Neural cell (in vitro differentiated cells): ENCODE measurements around the gene PNPLA7. TPM values are rescaled to one million over a fixed set of nuclear protein-coding genes. Genes with fewer than 3 reads are reported as not detected.
"Not testable (repeated sequence)": the region's sequence is repeated elsewhere in the genome, so short reads cannot be mapped to it uniquely, and the experiment has no call there.

Experiments used
- H2AFZ ChIP-seq: fragments of 200-600, 300-800 bp; sonication (generic), shearing (Covaris generic); 2 replicates; pipeline ENCODE4 v1.6.0; 2014; ENCODE audit warnings: low read depth, mild to moderate bottlenecking, antibody characterized with exemption, low read length, moderate library complexity
- H3F3A ChIP-seq: fragments of 200-600 bp; shearing (Covaris generic); 2 replicates; pipeline ENCODE4 v1.6.1; 2016; ENCODE audit warnings: mild to moderate bottlenecking, moderate library complexity, mixed read lengths, antibody characterized with exemption, low read length; ENCODE audit not compliant: insufficient read depth, poor library complexity, severe bottlenecking
- H3K27ac ChIP-seq: fragments of 200-600, 300-800 bp; sonication (generic), shearing (Covaris generic); 2 replicates; pipeline ENCODE4 v1.5.1; 2014; ENCODE audit warnings: mild to moderate bottlenecking, low read length, moderate library complexity
- H3K27me3 ChIP-seq: fragments of 300-800, 200-600 bp; sonication (generic), shearing (Covaris generic); 2 replicates; pipeline ENCODE4 v1.6.0; 2014; ENCODE audit warnings: mild to moderate bottlenecking, low read depth, low read length, moderate library complexity; ENCODE audit not compliant: insufficient read depth
- H3K36me3 ChIP-seq: fragments of 300-800, 200-600 bp; sonication (generic), shearing (Covaris generic); 2 replicates; pipeline ENCODE4 v1.5.1; 2014; ENCODE audit warnings: mild to moderate bottlenecking, antibody characterized with exemption, low read length, moderate library complexity; ENCODE audit not compliant: insufficient read depth
- H3K4me2 ChIP-seq: fragments of 300-800, 200-600 bp; sonication (generic), shearing (Covaris generic); 2 replicates; pipeline ENCODE4 v1.6.0; 2014; ENCODE audit warnings: mild to moderate bottlenecking, low read length
- H3K4me3 ChIP-seq: fragments of 300-800, 200-600 bp; sonication (generic), shearing (Covaris generic); 2 replicates; pipeline ENCODE4 v1.5.1; 2014; ENCODE audit warnings: mild to moderate bottlenecking, low read length, moderate library complexity
- H3K79me2 ChIP-seq: fragments of 200-600 bp; shearing (Covaris generic); replicated peaks from 2 replicates; pipeline ENCODE4 v1.6.0; 2014; ENCODE audit warnings: mild to moderate bottlenecking, low read length, moderate library complexity; ENCODE audit not compliant: insufficient read depth
- H3K9ac ChIP-seq: fragments of 300-800, 200-600 bp; sonication (generic), shearing (Covaris generic); 2 replicates; pipeline ENCODE4 v1.6.1; 2016; ENCODE audit warnings: mild to moderate bottlenecking, low read length, mixed read lengths
- H3K9me2 ChIP-seq: fragments of 200-600 bp; shearing (Covaris generic); 2 replicates; pipeline ENCODE4 v1.6.1; 2016; ENCODE audit warnings: mild to moderate bottlenecking, low read length, mixed read lengths; ENCODE audit not compliant: insufficient read depth
- H3K9me3 ChIP-seq: fragments of 200-600, 300-800 bp; sonication (generic), shearing (Covaris generic); 2 replicates; pipeline ENCODE4 v1.6.1; 2016; ENCODE audit warnings: mild to moderate bottlenecking, mixed run types, low read length, moderate library complexity, mixed read lengths
- H4K20me1 ChIP-seq: fragments of 200-600 bp; shearing (Covaris generic); 2 replicates; pipeline ENCODE4 v1.6.1; 2016; ENCODE audit warnings: mild to moderate bottlenecking, mixed run types; ENCODE audit not compliant: insufficient read depth
- CTCF ChIP-seq: fragments of 450-650 bp; IDR thresholded peaks from 2 replicates; pipeline ENCODE4 v1.5.1; 2014; ENCODE audit warnings: antibody characterized with exemption, mild to moderate bottlenecking, moderate library complexity; ENCODE audit not compliant: poor library complexity, severe bottlenecking
- EP300 ChIP-seq: fragments of 450-650 bp; conservative IDR thresholded peaks from 2 replicates; pipeline ENCODE4 v1.6.1; 2014; ENCODE audit warnings: antibody characterized with exemption, mild to moderate bottlenecking, moderate library complexity; ENCODE audit not compliant: poor library complexity, severe bottlenecking
- EZH2 ChIP-seq: fragments of 200-600, 300-800 bp; shearing (Covaris generic), sonication (generic); IDR thresholded peaks from 2 replicates; pipeline ENCODE4 v1.6.1; 2014; ENCODE audit warnings: antibody characterized with exemption, low read length, borderline replicate concordance, mild to moderate bottlenecking; ENCODE audit not compliant: insufficient read depth, poor library complexity, severe bottlenecking
- MXI1 ChIP-seq: fragments of 450-650 bp; conservative IDR thresholded peaks from 2 replicates; pipeline ENCODE4 v1.6.1; 2014; ENCODE audit warnings: antibody characterized with exemption, mild to moderate bottlenecking; ENCODE audit not compliant: poor library complexity, severe bottlenecking
- POLR2AphosphoS5 ChIP-seq: IDR thresholded peaks from 2 replicates; pipeline ENCODE4 v1.6.1; 2012
- RAD21 ChIP-seq: fragments of 450-650 bp; conservative IDR thresholded peaks from 2 replicates; pipeline ENCODE4 v1.6.1; 2014; ENCODE audit warnings: antibody characterized with exemption, mild to moderate bottlenecking, moderate library complexity
- REST ChIP-seq: IDR thresholded peaks from 2 replicates; pipeline ENCODE4 v1.6.1; 2012; ENCODE audit warnings: borderline replicate concordance
- SMC3 ChIP-seq: fragments of 450-650 bp; conservative IDR thresholded peaks from 2 replicates; pipeline ENCODE4 v1.6.1; 2014; ENCODE audit warnings: antibody characterized with exemption, mild to moderate bottlenecking, moderate library complexity; ENCODE audit not compliant: poor library complexity
- TAF1 ChIP-seq: IDR thresholded peaks from 2 replicates; pipeline ENCODE4 v1.6.1; 2012; ENCODE audit warnings: low read depth
- polyA plus RNA-seq: library from polyadenylated mRNA; depleted of rRNA; stranded (reverse); fragments of >200 nt; gene quantifications from 2 replicates; pipeline ENCODE4 v1.2.3, GENCODE V29; 2014

The PNPLA7 gene
- polyA plus RNA-seq, 1 donor from 2014 or later: 0.72 TPM

DNA sequence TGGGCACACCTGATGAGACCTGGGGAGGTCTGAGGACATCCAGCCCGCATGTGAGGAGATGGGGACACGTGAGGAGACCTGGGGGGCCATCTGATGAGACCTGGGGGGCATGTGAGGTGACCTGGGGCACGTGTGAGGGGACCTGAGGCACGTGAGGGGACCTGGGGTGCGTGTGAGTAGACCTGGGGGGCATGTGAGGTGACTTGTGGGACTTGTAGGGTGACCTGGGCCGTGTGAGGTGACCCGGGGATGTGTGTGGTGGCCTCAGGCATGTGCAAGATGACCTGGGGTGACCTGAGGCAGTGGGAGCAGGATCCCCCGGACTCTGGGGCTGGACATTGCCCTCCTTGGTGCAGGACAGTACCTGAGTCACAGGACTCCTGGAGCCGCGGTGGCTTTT lies 30.6 kb downstream of the PNPLA7 start:
- Histone ChIP-seq H3K4me2 (no peak overlapping the region), H3K9me2 (no peaks in the 10 kb centered on the region)
- TF ChIP-seq EZH2: no peak
- no peak for TF ChIP-seq REST
- no peak for TF ChIP-seq RAD21
- TF ChIP-seq TAF1: no peak
- no peak for TF ChIP-seq EP300
- no peak for TF ChIP-seq MXI1
- no peak for TF ChIP-seq CTCF
- TF ChIP-seq POLR2AphosphoS5: no peak
- TF ChIP-seq SMC3: no peak

GRCh38 chr9:137518661-137519459 lies 31.3 kb downstream of the PNPLA7 start:
- H3K36me3 ChIP-seq, H3K27ac ChIP-seq, H3K4me3 ChIP-seq, H3K27me3 ChIP-seq, H3K9me3 ChIP-seq, H2AFZ ChIP-seq, H3K9ac ChIP-seq, H3F3A ChIP-seq, H3K79me2 ChIP-seq, H3K9me2 ChIP-seq, H4K20me1 ChIP-seq, H3K4me2 ChIP-seq: not testable (repeated sequence)

More for the DNA sequence above, 30.6 kb downstream of the PNPLA7 start:
- Histone ChIP-seq H3K79me2 (no peaks in the 10 kb centered on the region), H4K20me1 (no peaks in the 10 kb centered on the region), H3K27ac (no peak overlapping the region), H3F3A (no peaks in the 10 kb centered on the region), H3K4me3 (no peak overlapping the region), H3K9me3 (no peaks in the 10 kb centered on the region), H2AFZ (no peak overlapping the region), H3K9ac (no peak overlapping the region), H3K36me3 (no peaks in the 10 kb centered on the region), H3K27me3 (no peaks in the 10 kb centered on the region)
